Measurements from ENCODE around the gene ONECUT1. TPM values are rescaled to one million over a fixed set of nuclear protein-coding genes. Genes with fewer than 3 reads are reported as not detected.

The ONECUT1 gene
- total and polyA plus RNA-seq, 8 donors = not detected

DNA sequence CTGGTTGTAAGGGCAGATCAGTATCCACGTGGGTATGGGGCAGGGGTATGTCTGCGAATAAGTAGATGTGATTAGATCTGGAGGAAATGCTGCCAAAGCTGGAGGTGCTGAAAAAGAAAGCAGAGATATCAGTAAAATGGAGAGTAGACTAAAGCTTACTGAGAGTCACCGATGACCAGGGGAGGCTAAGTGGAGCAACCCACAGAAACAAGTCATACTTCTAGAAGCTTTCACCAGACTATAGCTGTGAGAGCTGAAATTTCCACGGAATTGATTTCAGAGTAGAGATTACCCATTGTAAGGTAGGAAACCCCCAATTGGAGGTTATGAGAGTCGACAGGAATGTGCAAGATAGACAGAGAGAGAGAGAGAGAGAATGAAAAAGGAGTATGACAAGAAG lies 27.5 kb downstream of the ONECUT1 start:
- H3K27me3 ChIP-seq = peaks cover 0 to 16% of the 10 kb centered on the region in 2 donors
- H3K4me1 ChIP-seq = no peaks in the 10 kb centered on the region
- no peak overlapping the region for H3K4me3 ChIP-seq
- H3K36me3 ChIP-seq = no peaks in the 10 kb centered on the region
- no peak overlapping the region for H3K27ac ChIP-seq
- ATAC-seq (no peak), DNase-seq (no peak)
- TF ChIP-seq, protein P1, sequence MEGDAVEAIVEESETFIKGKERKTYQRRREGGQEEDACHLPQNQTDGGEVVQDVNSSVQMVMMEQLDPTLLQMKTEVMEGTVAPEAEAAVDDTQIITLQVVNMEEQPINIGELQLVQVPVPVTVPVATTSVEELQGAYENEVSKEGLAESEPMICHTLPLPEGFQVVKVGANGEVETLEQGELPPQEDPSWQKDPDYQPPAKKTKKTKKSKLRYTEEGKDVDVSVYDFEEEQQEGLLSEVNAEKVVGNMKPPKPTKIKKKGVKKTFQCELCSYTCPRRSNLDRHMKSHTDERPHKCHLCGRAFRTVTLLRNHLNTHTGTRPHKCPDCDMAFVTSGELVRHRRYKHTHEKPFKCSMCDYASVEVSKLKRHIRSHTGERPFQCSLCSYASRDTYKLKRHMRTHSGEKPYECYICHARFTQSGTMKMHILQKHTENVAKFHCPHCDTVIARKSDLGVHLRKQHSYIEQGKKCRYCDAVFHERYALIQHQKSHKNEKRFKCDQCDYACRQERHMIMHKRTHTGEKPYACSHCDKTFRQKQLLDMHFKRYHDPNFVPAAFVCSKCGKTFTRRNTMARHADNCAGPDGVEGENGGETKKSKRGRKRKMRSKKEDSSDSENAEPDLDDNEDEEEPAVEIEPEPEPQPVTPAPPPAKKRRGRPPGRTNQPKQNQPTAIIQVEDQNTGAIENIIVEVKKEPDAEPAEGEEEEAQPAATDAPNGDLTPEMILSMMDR (IDR thresholded peaks at IDR 0.05) = no peak
- no peaks in the 10 kb centered on the region for H3K9me3 ChIP-seq
- intact Hi-C loops (cut with DNase I) = no loop called here

DNA sequence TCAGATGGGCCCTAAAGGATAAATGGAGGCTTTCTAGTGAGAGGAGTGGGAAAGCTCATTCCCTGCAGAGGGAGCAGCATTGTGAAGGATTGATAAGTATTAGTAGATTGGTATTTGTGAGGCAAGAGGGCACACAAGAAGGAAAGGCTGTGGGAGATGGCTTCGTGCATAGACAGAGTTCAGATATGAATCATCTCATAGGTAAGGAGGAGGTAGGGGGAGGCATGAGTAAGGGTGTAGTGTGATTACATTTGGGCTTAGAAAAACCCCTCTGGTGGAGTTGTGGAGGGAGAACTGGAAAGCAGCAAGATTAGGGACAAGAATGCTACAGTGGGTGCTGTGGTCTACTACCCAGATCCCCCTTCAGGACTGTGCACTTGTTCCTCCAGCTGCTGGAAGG lies 29.6 kb downstream of the ONECUT1 start:
- DNase-seq (no peak), ATAC-seq (no peak)
- Histone ChIP-seq H3K4me1 (no peaks in the 10 kb centered on the region), H3K36me3 (no peaks in the 10 kb centered on the region), H3K27ac (no peak overlapping the region), H3K27me3 (peaks cover 0 to 20% of the 10 kb centered on the region in 2 donors), H3K9me3 (no peaks in the 10 kb centered on the region), H3K4me3 (no peak overlapping the region)
- intact Hi-C loops (cut with DNase I) = no loop called here
- TF ChIP-seq, protein P1 (IDR thresholded peaks at IDR 0.05) = no peak

DNA sequence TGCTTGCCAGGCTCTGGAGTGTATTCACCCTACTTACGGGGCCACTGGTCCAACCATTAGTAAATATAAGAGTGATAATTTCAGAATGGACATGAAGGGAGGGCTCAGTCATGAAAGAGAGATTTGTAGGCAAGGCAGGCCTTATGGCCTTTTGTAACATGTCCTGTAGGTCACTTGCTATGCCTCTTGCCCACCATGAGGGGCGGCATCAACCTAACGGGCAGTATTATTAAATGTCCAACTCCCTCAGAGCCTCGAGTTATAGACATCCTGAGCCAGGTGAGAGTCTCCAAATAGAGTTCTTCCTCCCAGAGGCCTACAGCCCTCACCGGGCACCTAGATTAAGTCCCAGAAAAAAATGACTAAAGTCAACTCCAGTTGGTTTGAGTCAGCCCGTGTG lies 30.2 kb downstream of the ONECUT1 start:
- no peaks in the 10 kb centered on the region for H3K36me3 ChIP-seq
- no peaks in the 10 kb centered on the region for H3K4me1 ChIP-seq
- ATAC-seq (no peak), DNase-seq (no peak)
- H3K9me3 ChIP-seq = no peaks in the 10 kb centered on the region
- peaks cover 5 to 25% of the 10 kb centered on the region in 2 donors for H3K27me3 ChIP-seq
- TF ChIP-seq, protein P1 (IDR thresholded peaks at IDR 0.05) = no peak
- intact Hi-C loops (cut with DNase I) = no loop called here
- no peak overlapping the region for H3K27ac ChIP-seq
- H3K4me3 ChIP-seq = no peak overlapping the region

DNA sequence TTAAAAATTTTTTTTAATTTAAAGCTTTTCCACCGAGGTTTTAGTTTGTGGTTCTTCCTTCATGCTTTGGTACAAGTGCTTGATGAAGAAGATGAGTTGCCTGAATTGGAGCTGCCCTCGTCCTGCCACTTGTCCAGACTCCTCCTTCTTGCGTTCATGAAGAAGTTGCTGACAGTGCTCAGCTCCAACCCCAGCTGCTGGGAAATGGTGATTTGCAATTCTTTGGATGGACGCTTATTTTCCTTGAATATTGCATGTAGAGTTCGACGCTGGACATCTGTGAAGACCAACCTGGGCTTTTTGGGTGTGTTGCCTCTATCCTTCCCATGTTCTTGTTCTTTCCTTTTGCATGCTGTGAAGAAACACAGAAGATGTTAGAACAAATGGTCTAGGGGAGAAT lies 32.6 kb downstream of the ONECUT1 start:
- intact Hi-C loops (cut with DNase I) = no loop called here
- DNase-seq (no peak), ATAC-seq (no peak)
- Histone ChIP-seq H3K27me3 (peaks cover 12 to 37% of the 10 kb centered on the region in 2 donors), H3K4me1 (no peaks in the 10 kb centered on the region), H3K4me3 (no peak overlapping the region), H3K27ac (no peak overlapping the region), H3K9me3 (no peaks in the 10 kb centered on the region), H3K36me3 (no peaks in the 10 kb centered on the region)
- TF ChIP-seq, protein P1 (IDR thresholded peaks at IDR 0.05) = no peak

DNA sequence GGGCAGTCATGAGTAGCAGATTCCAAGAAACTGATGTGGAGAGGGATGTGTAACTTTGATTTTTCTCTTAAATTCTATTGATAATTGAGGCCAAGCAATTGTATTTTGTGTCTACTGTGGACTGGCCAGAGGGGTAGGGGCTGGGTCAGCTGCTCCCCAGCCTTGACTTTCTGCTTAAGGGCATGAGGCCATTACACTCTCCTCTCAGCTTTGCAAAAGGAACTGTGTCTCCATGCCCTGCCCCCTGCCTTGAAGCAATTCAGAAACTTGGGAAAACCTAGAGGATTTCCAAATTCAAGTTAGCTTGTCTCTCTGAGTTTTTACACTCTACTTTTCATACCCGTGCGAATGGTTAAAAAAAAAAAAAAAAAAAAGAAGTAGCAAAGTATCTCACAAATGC lies 38.6 kb downstream of the ONECUT1 start:
- Histone ChIP-seq H3K9me3 (no peaks in the 10 kb centered on the region), H3K4me1 (no peaks in the 10 kb centered on the region), H3K4me3 (no peak overlapping the region), H3K27ac (no peak overlapping the region), H3K27me3 (peaks cover 24 to 74% of the 10 kb centered on the region in 2 donors), H3K36me3 (no peaks in the 10 kb centered on the region)
- no peak for ATAC-seq
- no peak for DNase-seq
- intact Hi-C loops (cut with DNase I) = no loop called here
- TF ChIP-seq, protein P1 (IDR thresholded peaks at IDR 0.05) = no peak

All from left lung (tissue), 10 donors.